ENCODE measurements around the gene FAM193A. TPM values are rescaled to one million over a fixed set of nuclear protein-coding genes. Genes with fewer than 3 reads are reported as not detected.

The FAM193A gene
- polyA plus RNA-seq, 1 experiment = 5.9 TPM

- no peak for DNase-seq (ENCODE audit: low read depth, low spot score)
- Histone ChIP-seq H3K27ac (ENCODE audit: low read depth, low read length) (no peak overlapping the region), H3K9me3 (ENCODE audit: control insufficient read depth, insufficient read depth, low read length) (no peaks in the 10 kb centered on the region), H3K4me3 (ENCODE audit: low read depth, low read length) (no peak overlapping the region), H3K27me3 (ENCODE audit: control insufficient read depth, insufficient read depth, low read length) (no peaks in the 10 kb centered on the region)
- ChIA-PET CTCF (no interaction called here), POLR2A (no interaction called here)
- no peak for TF ChIP-seq CTCF (IDR thresholded peaks at IDR 0.05; ENCODE audit: low read depth, low read length)
These were observed 56.1 kb downstream of the FAM193A start for GRCh38 chr4:2592572-2592971.

GRCh38 chr4:2593003-2593402, 56.6 kb downstream of the FAM193A start:
- no peak for TF ChIP-seq CTCF (IDR thresholded peaks at IDR 0.05; ENCODE audit: low read depth, low read length)
- POLR2A ChIA-PET = no interaction called here

GRCh38 chr4:2595436-2595835, 59.0 kb downstream of the FAM193A start:
- POLR2A ChIA-PET = no interaction called here
- Histone ChIP-seq H3K27ac (ENCODE audit: low read depth, low read length) (no peak overlapping the region), H3K4me3 (ENCODE audit: low read depth, low read length) (no peak overlapping the region), H3K27me3 (ENCODE audit: control insufficient read depth, insufficient read depth, low read length) (no peaks in the 10 kb centered on the region), H3K9me3 (ENCODE audit: control insufficient read depth, insufficient read depth, low read length) (no peaks in the 10 kb centered on the region)
- TF ChIP-seq CTCF (IDR thresholded peaks at IDR 0.05; ENCODE audit: low read depth, low read length) = no peak
- CTCF ChIA-PET = no interaction called here
- DNase-seq (ENCODE audit: low read depth, low spot score) = peak; percentile 37

More at GRCh38 chr4:2593003-2593402, 56.6 kb downstream of the FAM193A start:
- no peak overlapping the region for H3K4me3 ChIP-seq (ENCODE audit: low read depth, low read length)
- no peak overlapping the region for H3K27ac ChIP-seq (ENCODE audit: low read depth, low read length)
- no peak for DNase-seq (ENCODE audit: low read depth, low spot score)
- CTCF ChIA-PET = no interaction called here
- H3K9me3 ChIP-seq (ENCODE audit: control insufficient read depth, insufficient read depth, low read length) = no peaks in the 10 kb centered on the region
- no peaks in the 10 kb centered on the region for H3K27me3 ChIP-seq (ENCODE audit: control insufficient read depth, insufficient read depth, low read length)

GRCh38 chr4:2595952-2596552, 59.6 kb downstream of the FAM193A start:
- POLR2A ChIA-PET = interaction anchor here (1.5 kb wide), 1 partner anchor 9 kb away, joined by 3 read pairs; no protein-coding TSS in a partner anchor
- no peak overlapping the region for H3K27ac ChIP-seq (ENCODE audit: low read depth, low read length)
- no peaks in the 10 kb centered on the region for H3K27me3 ChIP-seq (ENCODE audit: control insufficient read depth, insufficient read depth, low read length)
- CTCF ChIA-PET = no interaction called here
- no peaks in the 10 kb centered on the region for H3K9me3 ChIP-seq (ENCODE audit: control insufficient read depth, insufficient read depth, low read length)
- no peak for TF ChIP-seq CTCF (IDR thresholded peaks at IDR 0.05; ENCODE audit: low read depth, low read length)
- no peak overlapping the region for H3K4me3 ChIP-seq (ENCODE audit: low read depth, low read length)
- DNase-seq (ENCODE audit: low read depth, low spot score) = no peak

GRCh38 chr4:2596611-2597010, 60.2 kb downstream of the FAM193A start:
- Histone ChIP-seq H3K27ac (ENCODE audit: low read depth, low read length) (peak overlapping the region; percentile 73), H3K4me3 (ENCODE audit: low read depth, low read length) (no peak overlapping the region), H3K9me3 (ENCODE audit: control insufficient read depth, insufficient read depth, low read length) (no peaks in the 10 kb centered on the region), H3K27me3 (ENCODE audit: control insufficient read depth, insufficient read depth, low read length) (no peaks in the 10 kb centered on the region)
- no peak for TF ChIP-seq CTCF (IDR thresholded peaks at IDR 0.05; ENCODE audit: low read depth, low read length)
- no peak for DNase-seq (ENCODE audit: low read depth, low spot score)
- POLR2A ChIA-PET = interaction anchor here (0.7 to 1.5 kb wide), 2 partner anchors 9 to 71 kb away, joined by 3 read pairs; no protein-coding TSS in a partner anchor
- CTCF ChIA-PET = no interaction called here

Data from AG04450 (cell line).